ENCODE data around the gene TRMT1L.

- TF ChIP-seq POLR2A (IDR thresholded peaks at IDR 0.05; ENCODE audit: low read length) (no peak), GATA1 (IDR thresholded peaks at IDR 0.05; ENCODE audit: low read depth, low read length) (no peak)
These were observed 17.5 kb downstream of the TRMT1L start for GRCh38 chr1:185139246-185139645.

Data from erythroblast (primary cell).